NCI-H2081 (cell line): ENCODE measurements around the gene ATP9B.
"Not testable (repeated sequence)": the region's sequence is repeated elsewhere in the genome, so short reads cannot be mapped to it uniquely, and the experiment has no call there.

Experiments
- DNase-seq, 2 experiments: peaks; one replicate each; lab custom pipeline; 2025; lab: John Stamatoyannopoulos, UW

ATP9B gene

GRCh38 chr18:79361766-79362522 lies 292.8 kb downstream of the ATP9B start:
- DNase-seq, result no peak

- DNase-seq, result no peak
Observed at GRCh38 chr18:79365701-79366100, 296.5 kb downstream of the ATP9B start.

DNA sequence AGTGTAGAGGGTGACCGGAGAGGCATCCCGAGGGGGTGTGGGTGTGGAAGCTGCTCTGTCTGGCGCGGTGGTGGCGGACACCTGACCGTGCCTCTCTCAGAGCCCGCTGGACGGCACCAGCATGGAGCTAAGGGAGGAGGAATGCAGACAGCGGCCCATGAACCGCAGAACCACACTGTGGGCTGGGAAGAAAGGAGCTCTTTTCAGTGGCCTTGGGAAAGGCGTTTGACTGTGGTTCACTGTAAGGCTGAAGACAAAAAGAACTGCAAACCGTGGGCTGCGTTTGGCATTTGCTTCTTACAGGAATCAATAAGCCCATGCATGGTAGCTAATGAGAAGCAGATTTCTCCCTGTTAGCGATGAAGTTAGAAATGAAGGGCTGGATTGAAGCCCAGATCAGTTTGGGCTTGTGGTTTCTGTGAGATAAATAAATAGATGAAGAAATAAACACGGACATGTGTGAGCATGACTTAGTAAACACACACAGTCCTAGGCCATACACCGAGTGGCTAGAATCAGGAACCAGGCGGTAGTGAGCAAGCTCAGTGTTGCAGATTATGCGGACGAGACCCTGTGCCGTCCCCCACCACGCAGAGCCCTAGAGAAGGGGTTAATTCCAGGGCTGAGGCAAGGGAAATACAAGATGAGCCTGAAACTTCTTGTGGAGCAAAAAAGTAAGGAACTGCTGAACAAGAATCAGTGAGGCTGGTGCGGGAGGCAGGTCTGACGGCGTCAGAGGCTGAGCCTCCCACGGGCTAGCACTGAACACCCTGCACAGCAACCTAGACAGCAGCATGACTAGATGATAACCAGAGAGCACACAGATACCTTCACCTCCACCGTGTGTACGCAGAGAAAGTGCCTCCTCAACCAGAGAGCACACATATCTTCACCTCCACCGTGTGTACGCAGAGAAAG lies 297.2 kb downstream of the ATP9B start:
- DNase-seq, result no peak

DNA sequence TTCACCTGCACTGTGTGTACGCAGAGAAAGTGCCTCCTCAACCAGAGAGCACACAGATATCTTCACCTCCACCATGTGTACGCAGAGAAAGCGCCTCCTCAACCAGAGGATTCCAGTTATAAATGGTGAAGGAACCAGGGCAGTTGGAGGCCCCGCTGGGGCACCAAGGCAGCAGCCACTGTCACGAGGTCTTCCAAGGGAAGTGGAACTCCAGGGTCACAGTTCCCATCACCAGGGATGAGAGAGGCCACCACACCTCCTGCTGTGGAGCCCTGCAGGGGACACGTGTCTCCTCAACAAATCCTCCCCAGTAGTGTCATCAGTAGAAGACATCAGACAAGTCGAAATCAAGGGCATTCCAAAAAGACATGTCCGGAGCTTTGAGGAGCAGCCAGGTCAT lies 298.3 kb downstream of the ATP9B start:
- no peak for DNase-seq

- DNase-seq, result no peak
Observed at GRCh38 chr18:79367989-79368388, 298.8 kb downstream of the ATP9B start.

- no peak for DNase-seq
Observed at GRCh38 chr18:79368681-79369080, 299.5 kb downstream of the ATP9B start.

- no peak for DNase-seq
Observed at GRCh38 chr18:79371561-79372121, 302.4 kb downstream of the ATP9B start.

DNA sequence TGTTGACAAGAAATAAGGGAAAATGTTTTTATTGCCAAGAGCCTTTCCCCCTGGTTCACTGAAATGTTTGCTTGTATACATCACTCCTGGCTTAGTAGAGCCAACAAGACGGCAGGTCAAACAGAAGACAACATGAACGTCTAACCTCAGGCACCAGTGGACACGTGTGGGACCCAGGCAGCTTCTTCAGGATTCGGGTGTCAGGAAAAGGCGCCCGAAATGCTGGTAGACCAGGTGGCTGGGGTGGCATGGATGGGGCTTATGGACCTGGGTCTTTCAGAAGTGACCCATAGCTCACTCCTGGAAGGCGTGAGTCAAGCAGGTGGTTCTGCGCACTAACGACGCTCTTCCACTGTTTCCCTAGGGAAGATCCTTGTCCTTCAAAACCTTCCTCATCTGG lies 303.3 kb downstream of the ATP9B start:
- DNase-seq, result no peak

GRCh38 chr18:79372991-79373390 lies 303.8 kb downstream of the ATP9B start:
- no peak for DNase-seq

GRCh38 chr18:79373736-79374135 lies 304.5 kb downstream of the ATP9B start:
- DNase-seq, result no peak

- no peak for DNase-seq
Observed at GRCh38 chr18:79374408-79375171, 305.4 kb downstream of the ATP9B start.

- no peak for DNase-seq
Observed at GRCh38 chr18:79375441-79376154, 306.4 kb downstream of the ATP9B start.

- DNase-seq, result not testable (repeated sequence)
Observed at GRCh38 chr18:79376661-79377060, 307.5 kb downstream of the ATP9B start.

DNA sequence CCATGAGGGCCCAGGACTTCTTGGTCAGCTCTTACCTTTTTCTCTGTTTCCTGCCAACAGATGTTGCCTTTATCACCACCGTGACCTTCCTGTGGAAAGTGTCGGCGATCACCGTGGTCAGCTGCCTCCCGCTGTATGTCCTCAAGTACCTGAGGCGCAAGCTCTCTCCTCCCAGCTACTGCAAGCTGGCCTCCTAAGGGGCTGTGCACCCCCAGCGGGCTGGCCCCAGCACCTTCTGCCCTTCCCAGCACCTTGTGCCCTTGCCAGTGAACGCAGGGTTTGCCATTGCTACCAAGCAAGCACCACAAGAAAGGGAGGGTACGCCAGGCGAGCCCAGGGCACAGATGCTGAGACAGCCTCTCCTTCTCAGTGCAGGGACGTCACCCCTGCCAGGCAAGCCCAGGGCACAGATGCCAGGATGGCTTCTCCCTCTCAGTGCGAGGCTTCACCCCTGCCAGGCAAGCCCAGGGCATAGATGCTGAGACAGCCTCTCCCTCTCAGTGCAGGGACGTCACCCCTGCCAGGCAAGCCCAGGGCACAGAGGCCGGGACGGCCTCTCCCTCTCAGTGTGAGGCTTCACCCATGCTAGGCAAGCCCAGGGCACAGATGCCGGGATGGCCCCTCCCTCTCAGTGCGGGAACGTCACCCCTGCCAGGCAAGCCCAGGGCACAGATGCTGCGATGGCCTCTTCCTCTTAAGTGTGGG lies 308.1 kb downstream of the ATP9B start:
- DNase-seq, result no peak

GRCh38 chr18:79378536-79379250 lies 309.5 kb downstream of the ATP9B start:
- peak in 1 of 2 experiments; percentile 46 for DNase-seq

GRCh38 chr18:79379251-79379905 lies 310.2 kb downstream of the ATP9B start:
- no peak for DNase-seq

GRCh38 chr18:79379931-79380815 lies 311.0 kb downstream of the ATP9B start:
- DNase-seq, result no peak
